Ascending aorta (tissue), 2 donors: ENCODE data around the gene MMP1. TPM values are rescaled to one million over a fixed set of nuclear protein-coding genes. Genes with fewer than 3 reads are reported as not detected.
"Not testable (repeated sequence)": the region's sequence is repeated elsewhere in the genome, so short reads cannot be mapped to it uniquely, and the experiment has no call there.

ENCODE experiments used
- DNase-seq, 2 donors: peaks; one replicate each; pipeline ENCODE4 v3.0.0-alpha.2; 2019; ENCODE audit warnings: low spot score in 2 of 2
- H3K27ac ChIP-seq, 2 donors: fragments of 200-600 bp; sonication (generic); one replicate each; pipeline ENCODE4 v1.5.1; 2016 to 2017; ENCODE audit warnings: mild to moderate bottlenecking in 1 of 2
- H3K27me3 ChIP-seq: fragments of 200-600 bp; sonication (generic); one replicate; pipeline ENCODE4 v1.5.1; 2017
- H3K36me3 ChIP-seq, 2 donors: fragments of 200-600 bp; sonication (generic); one replicate each; pipeline ENCODE4 v1.5.1; 2016
- H3K4me1 ChIP-seq, 2 donors: fragments of 200-600 bp; sonication (generic); one replicate each; pipeline ENCODE4 v1.5.1; 2016 to 2017; ENCODE audit warnings: mild to moderate bottlenecking in 1 of 2
- H3K4me3 ChIP-seq, 2 donors: fragments of 200-600 bp; sonication (generic); one replicate each; pipeline ENCODE4 v1.5.1; 2016 to 2017; ENCODE audit warnings: mild to moderate bottlenecking in 1 of 2
- H3K9me3 ChIP-seq, 2 donors: fragments of 200-600 bp; sonication (generic); one replicate each; pipeline ENCODE4 v1.5.1; 2016
- CTCF ChIP-seq, 3 experiments: fragments of 200-600 bp in 2 of 3; fragments of 450-650 bp in 1 of 3; sonication (generic) in 2 of 3; IDR thresholded peaks; one replicate each; pipeline ENCODE4 v1.5.1; 2016 to 2019; ENCODE audit warnings: antibody characterized with exemption in 3 of 3, mild to moderate bottlenecking in 1 of 3, moderate library complexity in 1 of 3
- intact Hi-C: fragments of 100-400 bp; cut with DNase I; formaldehyde crosslinking; loops from one replicate; pipeline ENCODE4 v1.15.1; 2023
- total RNA-seq: library from RNA; depleted of rRNA; stranded (reverse); fragments of >200 nt; gene quantifications from one replicate; pipeline ENCODE4 v1.1.0, GENCODE V29; 2016

The MMP1 gene
- total RNA-seq, 1 donor from 2014 or later = not detected

- no peak overlapping the region for H3K27ac ChIP-seq
- intact Hi-C loops = no loop called here
- no peaks in the 10 kb centered on the region for H3K4me1 ChIP-seq
Observed at GRCh38 chr11:102760344-102761035, 37.5 kb downstream of the MMP1 start.

GRCh38 chr11:102757823-102758549, 40.0 kb downstream of the MMP1 start:
- Histone ChIP-seq H3K4me1 (no peaks in the 10 kb centered on the region), H3K36me3 (no peaks in the 10 kb centered on the region), H3K27me3 (no peaks in the 10 kb centered on the region), H3K27ac (no peak overlapping the region), H3K4me3 (no peak overlapping the region), H3K9me3 (no peaks in the 10 kb centered on the region)
- no peak for TF ChIP-seq CTCF (IDR thresholded peaks at IDR 0.05)
- no peak for DNase-seq
- intact Hi-C loops = no loop called here

More at GRCh38 chr11:102760344-102761035, 37.5 kb downstream of the MMP1 start:
- no peak overlapping the region for H3K4me3 ChIP-seq
- no peaks in the 10 kb centered on the region for H3K27me3 ChIP-seq
- H3K9me3 ChIP-seq = no peaks in the 10 kb centered on the region
- DNase-seq = no peak
- no peaks in the 10 kb centered on the region for H3K36me3 ChIP-seq
- TF ChIP-seq CTCF (IDR thresholded peaks at IDR 0.05) = no peak

- TF ChIP-seq CTCF (IDR thresholded peaks at IDR 0.05) = no peak
- Histone ChIP-seq H3K9me3 (no peaks in the 10 kb centered on the region), H3K27me3 (no peaks in the 10 kb centered on the region), H3K27ac (no peak overlapping the region), H3K4me3 (no peak overlapping the region), H3K4me1 (no peaks in the 10 kb centered on the region), H3K36me3 (no peaks in the 10 kb centered on the region)
- no peak for DNase-seq
- intact Hi-C loops = no loop called here
Observed at GRCh38 chr11:102753267-102753666, 44.7 kb downstream of the MMP1 start.

- intact Hi-C loops = no loop called here
- no peak for DNase-seq
- TF ChIP-seq CTCF (IDR thresholded peaks at IDR 0.05) = no peak
- no peaks in the 10 kb centered on the region for H3K4me1 ChIP-seq
- no peak overlapping the region for H3K27ac ChIP-seq
- H3K36me3 ChIP-seq = no peaks in the 10 kb centered on the region
- no peak overlapping the region for H3K4me3 ChIP-seq
- no peaks in the 10 kb centered on the region for H3K9me3 ChIP-seq
- H3K27me3 ChIP-seq = no peaks in the 10 kb centered on the region
Observed at GRCh38 chr11:102751673-102752072, 46.3 kb downstream of the MMP1 start.

GRCh38 chr11:102749101-102749722, 48.7 kb downstream of the MMP1 start:
- H3K36me3 ChIP-seq = no peaks in the 10 kb centered on the region
- no peak for DNase-seq
- no peaks in the 10 kb centered on the region for H3K9me3 ChIP-seq
- no peaks in the 10 kb centered on the region for H3K4me1 ChIP-seq
- H3K27me3 ChIP-seq = no peaks in the 10 kb centered on the region
- intact Hi-C loops = no loop called here
- TF ChIP-seq CTCF (IDR thresholded peaks at IDR 0.05) = no peak
- no peak overlapping the region for H3K4me3 ChIP-seq
- H3K27ac ChIP-seq = no peak overlapping the region

- H3K27me3 ChIP-seq, DNase-seq, H3K9me3 ChIP-seq, H3K36me3 ChIP-seq, H3K27ac ChIP-seq, H3K4me3 ChIP-seq, intact Hi-C loops, H3K4me1 ChIP-seq: not testable (repeated sequence)
Observed at GRCh38 chr11:102746746-102747578, 51.0 kb downstream of the MMP1 start.
